Suprapubic skin (tissue), 4 donors: ENCODE measurements around the gene GNAT1. TPM values are rescaled to one million over a fixed set of nuclear protein-coding genes. Genes with fewer than 3 reads are reported as not detected.
"Not testable (repeated sequence)": the region's sequence is repeated elsewhere in the genome, so short reads cannot be mapped to it uniquely, and the experiment has no call there.

Experiments used
- DNase-seq, 2 donors: peaks; one replicate each; pipeline ENCODE4 v3.0.0-alpha.2; 2019; ENCODE audit warnings: low spot score in 2 of 2
- H3K27ac ChIP-seq: fragments of 200-600 bp; sonication (generic); one replicate; pipeline ENCODE4 v1.5.1; 2019
- H3K27me3 ChIP-seq: fragments of 200-600 bp; sonication (generic); one replicate; pipeline ENCODE4 v1.5.1; 2019
- H3K36me3 ChIP-seq: fragments of 200-600 bp; sonication (generic); one replicate; pipeline ENCODE4 v1.5.1; 2019
- H3K4me1 ChIP-seq: fragments of 200-600 bp; sonication (generic); one replicate; pipeline ENCODE4 v1.5.1; 2019
- H3K4me3 ChIP-seq: fragments of 200-600 bp; sonication (generic); one replicate; pipeline ENCODE4 v1.5.1; 2019; ENCODE audit warnings: mild to moderate bottlenecking
- H3K9me3 ChIP-seq: fragments of 200-600 bp; sonication (generic); one replicate; pipeline ENCODE4 v1.5.1; 2019
- CTCF ChIP-seq, 2 donors: fragments of 200-600 bp in 1 of 2; fragments of 450-650 bp in 1 of 2; sonication (generic) in 1 of 2; IDR thresholded peaks; one replicate each; pipeline ENCODE4 v1.5.1; 2016 to 2019; ENCODE audit warnings: antibody characterized with exemption in 2 of 2, mild to moderate bottlenecking in 1 of 2, moderate library complexity in 1 of 2
- EP300 ChIP-seq: sonication (generic); formaldehyde crosslinking; IDR thresholded peaks from one replicate; pipeline ENCODE4 v1.6.1; 2017; ENCODE audit warnings: antibody characterized with exemption
- POLR2A ChIP-seq, 2 donors: fragments of 450-650 bp; IDR thresholded peaks; one replicate each; pipeline ENCODE4 v1.6.1; 2017; ENCODE audit warnings: antibody characterized with exemption in 2 of 2, mild to moderate bottlenecking in 2 of 2, moderate library complexity in 2 of 2
- POLR2AphosphoS5 ChIP-seq, 3 donors: sonication (generic); formaldehyde crosslinking; IDR thresholded peaks; one replicate each; pipeline ENCODE4 v1.6.1; 2017; ENCODE audit warnings: antibody characterized with exemption in 3 of 3
- WGBS: methylation state at CpG from one replicate; pipeline ENCODE4 v1.1.5; 2018; 5-methylcytosine and 5-hydroxymethylcytosine counted together
- total RNA-seq, 4 donors: library from RNA; depleted of rRNA; stranded (reverse); fragments of >200 nt; gene quantifications; one replicate each; pipeline ENCODE4 v1.1.0, GENCODE V29; 2016

GNAT1 gene
- total RNA-seq, 4 donors from 2014 or later, result 0.64 TPM; not detected in 3

GRCh38 chr3:50226888-50227389 is 35.5 kb downstream of the GNAT1 start:
- WGBS, result 0% methylated on average over 17 of the region's 40 CpGs
- no peaks in the 10 kb centered on the region for H3K27me3 ChIP-seq
- peak in 1 of 2 donors; percentile 85 for DNase-seq
- H3K27ac ChIP-seq, result peak overlapping the region; percentile 69
- TF ChIP-seq POLR2AphosphoS5 (IDR thresholded peaks at IDR 0.05), result no peak
- no peak for TF ChIP-seq EP300
- TF ChIP-seq POLR2A (IDR thresholded peaks at IDR 0.05), result no peak
- TF ChIP-seq CTCF (IDR thresholded peaks at IDR 0.05), result no peak
- H3K9me3 ChIP-seq, result no peaks in the 10 kb centered on the region
- peaks cover 45% of the 10 kb centered on the region for H3K4me1 ChIP-seq
- H3K36me3 ChIP-seq, result no peaks in the 10 kb centered on the region
- H3K4me3 ChIP-seq, result peak overlapping the region; percentile 80

GRCh38 chr3:50227390-50228183 is 36.2 kb downstream of the GNAT1 start:
- no peaks in the 10 kb centered on the region for H3K27me3 ChIP-seq
- H3K27ac ChIP-seq, result peak overlapping the region; percentile 69
- WGBS, result 2% methylated on average over 34 of the region's 51 CpGs
- peak; percentile 92 to 94 for DNase-seq
- peak overlapping the region; percentile 80 for H3K4me3 ChIP-seq
- H3K36me3 ChIP-seq, result no peaks in the 10 kb centered on the region
- peaks cover 45% of the 10 kb centered on the region for H3K4me1 ChIP-seq
- TF ChIP-seq POLR2A (IDR thresholded peaks at IDR 0.05), result no peak
- peak; percentile 37 to 56 (median 49) for TF ChIP-seq POLR2AphosphoS5 (IDR thresholded peaks at IDR 0.05)
- no peak for TF ChIP-seq EP300
- peak; percentile 67 to 97 for TF ChIP-seq CTCF (IDR thresholded peaks at IDR 0.05)
- H3K9me3 ChIP-seq, result no peaks in the 10 kb centered on the region

- Histone ChIP-seq H3K4me3 (peak overlapping the region; percentile 80), H3K4me1 (peaks cover 45% of the 10 kb centered on the region), H3K27ac (peak overlapping the region; percentile 69)
- 30% methylated on average over 15 of the region's 15 CpGs for WGBS
- not testable (repeated sequence) for H3K9me3 ChIP-seq, H3K27me3 ChIP-seq, H3K36me3 ChIP-seq, DNase-seq
Measured at GRCh38 chr3:50228184-50228763, 36.9 kb downstream of the GNAT1 start.

GRCh38 chr3:50229490-50229889 is 38.1 kb downstream of the GNAT1 start:
- 67% methylated on average over 1 of the region's 3 CpGs for WGBS
- no peaks in the 10 kb centered on the region for H3K36me3 ChIP-seq
- peak overlapping the region; percentile 37 for H3K27ac ChIP-seq
- TF ChIP-seq POLR2AphosphoS5 (IDR thresholded peaks at IDR 0.05) (no peak), POLR2A (IDR thresholded peaks at IDR 0.05) (no peak), EP300 (no peak), CTCF (IDR thresholded peaks at IDR 0.05) (no peak)
- H3K4me1 ChIP-seq, result peaks cover 47% of the 10 kb centered on the region
- no peaks in the 10 kb centered on the region for H3K27me3 ChIP-seq
- no peak overlapping the region for H3K4me3 ChIP-seq
- DNase-seq, result no peak
- no peaks in the 10 kb centered on the region for H3K9me3 ChIP-seq

GRCh38 chr3:50230104-50230793 is 38.8 kb downstream of the GNAT1 start:
- no peaks in the 10 kb centered on the region for H3K36me3 ChIP-seq
- WGBS, result 94% methylated on average over 6 of the region's 8 CpGs
- no peak overlapping the region for H3K4me3 ChIP-seq
- TF ChIP-seq EP300 (no peak), POLR2A (IDR thresholded peaks at IDR 0.05) (no peak), CTCF (IDR thresholded peaks at IDR 0.05) (no peak), POLR2AphosphoS5 (IDR thresholded peaks at IDR 0.05) (no peak)
- peaks cover 55% of the 10 kb centered on the region for H3K4me1 ChIP-seq
- H3K27ac ChIP-seq, result peak overlapping the region; percentile 37
- H3K9me3 ChIP-seq, result no peaks in the 10 kb centered on the region
- H3K27me3 ChIP-seq, result no peaks in the 10 kb centered on the region
- no peak for DNase-seq
